Suprapubic skin (tissue), 4 donors: ENCODE measurements around the gene SYNPO2.

Source experiments
- CTCF ChIP-seq, 2 donors: fragments of 200-600 bp in 1 of 2; fragments of 450-650 bp in 1 of 2; sonication (generic) in 1 of 2; IDR thresholded peaks; one replicate each; pipeline ENCODE4 v1.5.1; 2016 to 2019; ENCODE audit warnings: antibody characterized with exemption in 2 of 2, mild to moderate bottlenecking in 1 of 2, moderate library complexity in 1 of 2
- POLR2A ChIP-seq, 2 donors: fragments of 450-650 bp; IDR thresholded peaks; one replicate each; pipeline ENCODE4 v1.6.1; 2017; ENCODE audit warnings: antibody characterized with exemption in 2 of 2, mild to moderate bottlenecking in 2 of 2, moderate library complexity in 2 of 2
- POLR2AphosphoS5 ChIP-seq, 3 donors: sonication (generic); formaldehyde crosslinking; IDR thresholded peaks; one replicate each; pipeline ENCODE4 v1.6.1; 2017; ENCODE audit warnings: antibody characterized with exemption in 3 of 3

- TF ChIP-seq POLR2AphosphoS5 (IDR thresholded peaks at IDR 0.05) (no peak), CTCF (IDR thresholded peaks at IDR 0.05) (peak; percentile 62 to 72), POLR2A (IDR thresholded peaks at IDR 0.05) (no peak)
Measured at GRCh38 chr4:118981839-118982381, 93.3 kb downstream of the SYNPO2 start.
